HTR-8/SVneo (cell line): Measurements from ENCODE around the gene DMRTB1.

ENCODE experiments used
- DNase-seq: peaks from one replicate; pipeline ENCODE4 v3.0.0; 2011; ENCODE audit warnings: low spot score, mixed read lengths; ENCODE audit not compliant: insufficient read length
- FAIRE-seq: peaks from 2 replicates; lab custom pipeline; 2011; peaks lifted over from hg19 to GRCh38; lab: Jason Lieb, UNC

The DMRTB1 gene

DNA sequence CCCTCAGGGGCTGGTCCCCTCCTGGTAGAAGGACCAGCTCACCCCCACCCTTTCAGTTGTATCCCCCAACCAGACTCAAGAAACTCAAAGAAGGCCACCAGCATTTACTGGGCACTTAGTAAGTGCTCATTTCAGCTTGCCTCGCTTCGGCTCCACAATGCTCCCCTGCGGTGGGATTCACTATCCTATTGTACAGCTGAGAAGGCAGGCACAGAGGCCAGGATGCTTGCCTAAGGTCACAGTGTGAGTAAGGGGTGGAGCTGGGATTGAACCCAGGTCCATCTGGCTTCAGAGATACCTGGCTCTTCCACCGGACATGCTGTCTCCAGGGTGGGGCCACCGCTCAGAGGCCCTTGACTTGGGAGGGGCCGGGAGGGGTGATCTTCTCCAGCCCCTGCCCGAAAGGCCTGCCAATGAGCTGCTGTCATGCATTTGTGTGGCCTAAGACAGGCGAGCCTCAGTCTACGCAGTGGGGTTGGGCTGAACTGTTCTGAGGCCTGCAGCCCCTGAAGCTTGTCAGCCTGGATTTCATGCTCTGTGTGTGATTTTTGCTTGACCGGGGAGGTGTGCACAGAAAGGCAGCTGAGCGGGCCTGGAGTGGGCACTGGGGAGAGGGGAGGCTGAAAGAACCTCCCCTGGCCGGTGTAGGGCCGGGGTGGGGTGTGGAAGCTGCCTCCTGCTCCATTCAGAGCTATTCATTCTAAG lies 48.1 kb downstream of the DMRTB1 start:
- DNase-seq (no peak), FAIRE-seq (no peak)

- no peak for DNase-seq
- no peak for FAIRE-seq
These were observed 49.1 kb downstream of the DMRTB1 start for GRCh38 chr1:53508056-53508990.

DNA sequence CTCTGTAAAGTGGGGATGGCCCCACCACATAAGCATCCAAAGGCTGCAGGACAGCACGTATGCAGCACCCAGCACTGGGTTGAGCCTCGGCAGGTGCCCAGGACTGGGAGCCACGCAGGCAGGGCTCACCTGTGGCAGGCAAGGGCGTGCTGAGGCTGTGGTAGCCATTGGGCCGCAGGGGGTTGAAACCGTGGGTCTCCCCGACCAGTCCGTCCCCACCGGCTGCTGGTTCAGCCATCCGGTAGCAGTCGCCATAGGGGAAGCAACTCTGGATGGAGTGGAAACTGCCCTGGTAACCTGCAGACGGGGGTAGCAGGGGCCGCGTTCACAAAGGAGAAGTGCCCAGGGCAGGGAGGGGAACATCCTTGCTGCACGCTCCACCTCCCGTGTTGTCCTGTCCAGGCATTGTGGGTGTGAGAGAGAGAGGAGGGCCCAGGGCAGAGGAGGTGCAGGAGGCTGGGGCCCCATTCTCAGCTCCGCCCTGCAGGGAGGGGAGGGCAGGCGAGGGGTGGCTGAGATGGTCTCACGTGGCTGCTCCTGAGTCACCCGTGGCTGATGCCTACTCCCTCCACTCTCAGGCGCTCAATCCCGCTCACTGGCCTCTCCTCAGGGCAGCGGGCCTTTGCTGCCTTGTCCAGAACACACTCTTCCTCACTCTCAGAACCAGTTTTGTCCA lies 49.9 kb downstream of the DMRTB1 start:
- DNase-seq = no peak
- peak; percentile 20 for FAIRE-seq

GRCh38 chr1:53509775-53510174 lies 50.6 kb downstream of the DMRTB1 start:
- DNase-seq (no peak), FAIRE-seq (no peak)

DNA sequence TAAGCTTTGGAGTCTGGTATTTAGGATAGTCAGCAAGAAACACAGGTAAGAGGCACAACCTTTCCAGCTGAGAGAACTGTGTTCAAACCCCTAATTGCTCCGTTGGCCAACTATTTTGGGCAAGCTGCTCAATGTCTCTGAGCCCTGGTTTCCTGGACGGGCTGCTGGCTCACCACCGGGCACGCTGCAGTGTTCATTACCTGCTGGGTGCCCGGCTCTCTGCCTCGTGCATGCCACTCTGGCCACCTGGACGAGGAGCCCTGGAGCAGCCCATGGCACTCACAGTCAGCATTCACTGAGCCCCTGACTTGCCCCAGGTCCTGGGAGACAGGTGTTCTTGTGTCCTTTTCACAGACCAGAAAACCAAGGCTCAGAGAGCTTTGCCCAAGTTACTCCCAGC lies 51.0 kb downstream of the DMRTB1 start:
- DNase-seq (no peak), FAIRE-seq (no peak)

- no peak for DNase-seq
- FAIRE-seq = no peak
These were observed 52.2 kb downstream of the DMRTB1 start for GRCh38 chr1:53511323-53511932.

DNA sequence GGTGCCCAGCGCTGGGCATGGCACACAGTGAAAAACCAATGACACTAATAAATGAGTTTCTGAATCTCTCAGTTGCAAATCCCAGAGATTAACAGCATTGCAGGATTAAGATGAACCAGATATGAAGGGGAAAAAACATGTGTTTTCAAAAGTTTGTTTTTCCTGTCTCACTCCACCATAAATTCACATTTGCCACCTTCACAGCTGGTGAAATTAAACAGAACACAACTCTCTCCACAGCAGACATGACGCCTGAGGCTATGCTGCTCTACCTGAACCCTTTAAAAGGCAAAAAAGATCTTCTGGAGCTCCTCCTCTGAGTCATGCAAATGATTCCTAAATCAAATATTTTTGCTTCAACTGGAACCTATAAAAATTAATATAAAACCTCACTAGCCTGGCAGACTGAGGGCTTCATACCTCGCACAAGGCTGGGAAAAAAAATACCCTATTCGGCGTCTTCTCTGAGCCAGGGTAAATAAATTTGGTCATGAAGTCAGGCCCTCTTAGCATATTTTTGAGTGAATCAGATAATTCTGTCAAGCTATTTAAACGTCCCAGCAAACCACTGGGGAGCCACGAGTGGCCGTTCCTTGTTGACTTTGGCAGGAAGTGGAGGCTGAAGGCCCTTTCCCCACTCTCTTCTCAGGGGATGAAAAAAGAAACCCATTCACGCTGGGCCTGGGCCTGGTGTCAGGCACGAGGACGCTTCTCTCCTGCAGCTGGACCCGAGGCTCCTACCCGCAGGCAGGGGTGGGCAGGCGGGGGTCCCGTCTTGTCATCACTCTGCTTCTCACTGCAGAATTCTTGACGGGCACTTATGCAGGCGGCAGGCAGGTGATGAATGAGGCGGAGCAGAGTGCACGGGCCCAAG lies 53.0 kb downstream of the DMRTB1 start:
- FAIRE-seq = no peak
- DNase-seq = no peak

DNA sequence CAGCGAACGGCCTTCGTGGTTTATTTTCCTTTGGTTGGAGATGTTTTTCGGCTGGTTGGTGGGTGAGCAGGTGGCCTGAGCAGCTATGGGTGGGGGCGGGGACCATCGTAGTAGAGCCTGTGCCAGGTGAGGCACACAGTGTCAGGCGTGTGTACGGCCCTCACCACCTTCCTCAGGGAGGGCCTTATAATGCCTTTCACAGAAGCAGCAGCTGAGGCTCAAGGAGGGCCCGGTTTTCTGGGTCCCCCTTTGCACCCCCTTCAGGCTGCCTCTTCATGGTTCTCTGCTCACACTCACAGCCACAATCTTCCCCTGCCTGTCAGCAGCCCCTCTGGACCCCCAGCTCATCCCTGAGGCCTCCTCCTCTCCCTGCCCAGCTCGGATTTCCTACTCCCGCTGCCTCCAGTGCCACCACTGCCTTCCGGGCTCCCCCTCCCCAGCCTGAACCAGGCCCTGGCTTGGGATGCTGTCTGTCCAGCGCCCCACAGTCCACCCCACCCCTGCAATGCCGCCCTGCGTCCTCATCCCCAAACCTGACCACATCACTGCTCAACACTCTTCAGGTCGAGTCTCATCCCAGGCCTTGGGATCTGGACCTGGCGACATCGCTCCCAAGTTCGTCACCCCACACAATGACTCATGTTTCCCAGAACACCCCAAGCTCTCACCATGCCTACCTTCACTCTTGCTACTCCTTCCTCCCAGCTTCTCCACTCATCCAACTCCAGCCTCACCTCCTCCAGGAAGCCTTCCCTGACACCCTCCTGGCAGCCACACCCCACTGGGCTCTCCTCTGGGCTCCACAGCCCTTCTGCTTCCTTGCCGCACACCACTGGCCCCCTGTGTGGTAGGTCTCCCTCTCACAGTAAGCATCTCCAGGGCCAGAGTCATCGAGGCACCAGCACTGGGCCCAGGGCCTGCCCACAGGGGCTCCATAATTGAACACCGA lies 53.9 kb downstream of the DMRTB1 start:
- FAIRE-seq (no peak), DNase-seq (no peak)

DNA sequence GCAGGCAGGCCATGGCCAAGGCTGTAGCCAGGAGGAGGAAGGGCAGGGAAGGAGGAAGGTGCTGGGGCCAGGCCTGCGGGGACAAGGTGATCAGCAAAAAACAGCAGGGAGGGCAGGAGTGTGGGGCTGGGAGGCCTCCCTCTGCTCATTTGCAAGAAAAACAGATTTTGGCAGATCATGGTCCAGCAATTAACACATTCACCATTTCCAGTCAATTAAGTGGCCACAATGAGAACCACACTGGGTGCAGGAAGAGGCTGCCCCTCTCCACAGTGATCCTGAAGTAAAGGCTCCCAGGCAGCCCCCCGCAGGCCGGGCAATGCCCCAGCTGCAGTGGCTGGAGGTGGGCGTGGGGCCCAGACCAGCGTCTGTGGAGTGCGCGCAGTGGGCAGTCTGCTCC lies 54.6 kb downstream of the DMRTB1 start:
- FAIRE-seq (no peak), DNase-seq (no peak)

DNA sequence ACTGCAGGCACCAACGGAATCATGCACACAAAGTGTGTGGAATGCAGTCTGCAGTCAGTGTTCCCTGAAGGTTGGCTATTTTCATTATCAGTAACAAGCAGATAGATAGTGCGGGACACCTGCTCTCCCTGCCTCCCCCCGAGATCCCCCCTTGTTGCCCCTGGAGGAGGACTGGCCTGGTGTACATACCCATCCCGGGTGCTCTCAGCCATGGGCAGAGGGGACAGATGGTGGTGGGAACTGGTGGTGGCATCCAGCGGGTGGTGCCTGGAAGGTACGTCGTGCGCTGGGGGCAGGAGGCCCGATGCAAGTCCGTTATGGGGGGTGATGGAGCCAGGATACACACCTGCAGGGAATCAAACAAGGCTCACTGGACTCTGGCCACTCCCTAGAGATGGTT lies 55.2 kb downstream of the DMRTB1 start:
- FAIRE-seq = no peak
- no peak for DNase-seq

GRCh38 chr1:53516181-53516580 lies 57.0 kb downstream of the DMRTB1 start:
- no peak for FAIRE-seq
- no peak for DNase-seq
